HG03442 (cell line): Measurements from ENCODE around the gene MATN1.

Experiments
- ATAC-seq: cut with Tn5 transposase; IDR thresholded peaks from one replicate; pipeline ENCODE4 v1.9.1; 2021; ENCODE audit warnings: mild to moderate bottlenecking, moderate library complexity; ENCODE audit not compliant: unreplicated experiment

MATN1 gene

DNA sequence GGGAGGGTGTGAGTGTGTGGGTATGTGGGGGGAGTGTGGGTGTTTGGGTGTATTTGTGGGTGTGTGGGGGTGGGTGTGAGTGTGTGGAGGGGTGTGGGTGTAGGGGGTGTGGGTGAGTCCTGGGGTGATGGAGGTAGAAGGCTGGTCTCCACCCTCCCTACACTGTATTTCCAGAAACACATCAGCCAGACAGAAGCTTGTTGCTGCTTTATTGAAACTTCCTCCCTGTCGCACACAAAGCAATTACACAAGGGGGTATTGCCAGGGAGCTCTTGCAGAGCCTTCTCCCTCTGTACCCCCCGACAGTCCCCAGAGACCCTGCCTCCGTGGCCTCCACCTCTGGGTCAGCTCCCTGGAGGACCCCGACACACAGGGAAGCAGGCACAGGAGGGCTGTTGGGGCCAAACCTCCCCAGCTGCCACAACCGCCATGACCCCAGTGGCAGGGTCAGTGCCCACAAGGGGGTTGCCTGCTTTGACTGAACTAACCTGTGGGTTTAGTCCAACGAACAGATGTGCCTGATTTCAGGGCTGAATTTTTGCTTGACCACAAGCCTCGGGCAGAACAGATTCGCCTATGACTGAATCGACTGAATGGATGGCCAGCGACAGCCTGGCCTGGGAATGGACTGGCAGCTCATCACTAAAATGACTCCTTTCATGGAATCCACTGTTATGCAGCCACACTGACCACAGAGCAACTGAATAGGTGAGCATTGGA is 9.1 kb upstream of the MATN1 start:
- ATAC-seq = no peak

DNA sequence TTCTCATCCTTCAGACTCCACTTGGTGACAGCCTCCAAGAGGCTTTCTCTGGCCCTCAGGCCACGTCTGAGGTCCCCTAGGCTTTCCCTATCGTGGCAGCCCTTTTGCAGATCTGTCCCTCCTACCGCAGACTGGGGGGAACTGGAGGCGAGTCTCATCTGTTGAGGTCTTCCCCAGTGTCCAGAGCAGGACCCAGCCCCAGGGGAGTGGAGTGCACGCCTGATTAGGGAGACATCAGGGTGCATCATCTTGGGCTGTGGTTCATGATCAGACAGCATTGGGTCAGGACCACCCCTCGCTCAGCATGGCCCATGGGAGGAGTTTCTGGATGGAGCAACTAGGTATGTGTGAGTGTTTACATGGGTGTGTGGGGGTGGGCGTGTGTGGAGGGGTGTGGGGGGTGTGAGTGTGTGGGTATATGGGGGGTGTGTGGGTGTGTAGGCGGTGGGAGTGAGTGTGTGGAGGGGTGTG is 8.5 kb upstream of the MATN1 start:
- ATAC-seq = no peak

DNA sequence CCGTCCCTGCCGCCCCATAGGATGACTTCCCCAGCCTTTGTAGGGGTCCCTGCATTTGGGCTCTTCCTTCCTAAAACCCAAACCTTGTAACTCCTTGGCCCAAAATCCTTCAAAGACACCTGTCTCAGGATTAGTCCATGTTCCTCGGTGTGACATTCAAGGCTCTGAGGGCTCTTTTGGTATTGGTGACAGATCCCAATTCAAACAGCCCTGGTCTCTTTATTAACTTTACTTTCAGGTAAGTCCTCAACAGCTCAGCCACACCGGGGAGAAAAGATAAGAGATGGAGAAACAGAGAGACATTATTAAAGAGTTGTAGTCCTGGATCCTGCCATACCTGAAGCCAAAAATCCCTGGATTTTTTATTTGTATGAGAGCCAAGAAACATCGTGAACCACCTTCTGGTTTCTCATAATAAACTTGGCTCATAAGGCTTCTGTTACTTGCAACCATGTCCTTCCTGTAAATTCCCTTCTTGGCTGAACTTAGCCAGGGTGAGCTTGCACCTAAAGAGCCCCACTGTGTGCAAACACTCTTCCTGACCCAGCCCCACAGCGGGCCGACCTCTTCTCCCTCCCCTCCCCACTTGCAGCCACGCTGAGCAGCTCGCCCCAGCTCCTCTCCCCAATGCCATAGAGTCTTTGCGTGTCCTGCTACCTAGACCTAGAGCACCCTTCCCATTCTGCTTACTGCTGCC is 7.9 kb upstream of the MATN1 start:
- ATAC-seq = no peak

DNA sequence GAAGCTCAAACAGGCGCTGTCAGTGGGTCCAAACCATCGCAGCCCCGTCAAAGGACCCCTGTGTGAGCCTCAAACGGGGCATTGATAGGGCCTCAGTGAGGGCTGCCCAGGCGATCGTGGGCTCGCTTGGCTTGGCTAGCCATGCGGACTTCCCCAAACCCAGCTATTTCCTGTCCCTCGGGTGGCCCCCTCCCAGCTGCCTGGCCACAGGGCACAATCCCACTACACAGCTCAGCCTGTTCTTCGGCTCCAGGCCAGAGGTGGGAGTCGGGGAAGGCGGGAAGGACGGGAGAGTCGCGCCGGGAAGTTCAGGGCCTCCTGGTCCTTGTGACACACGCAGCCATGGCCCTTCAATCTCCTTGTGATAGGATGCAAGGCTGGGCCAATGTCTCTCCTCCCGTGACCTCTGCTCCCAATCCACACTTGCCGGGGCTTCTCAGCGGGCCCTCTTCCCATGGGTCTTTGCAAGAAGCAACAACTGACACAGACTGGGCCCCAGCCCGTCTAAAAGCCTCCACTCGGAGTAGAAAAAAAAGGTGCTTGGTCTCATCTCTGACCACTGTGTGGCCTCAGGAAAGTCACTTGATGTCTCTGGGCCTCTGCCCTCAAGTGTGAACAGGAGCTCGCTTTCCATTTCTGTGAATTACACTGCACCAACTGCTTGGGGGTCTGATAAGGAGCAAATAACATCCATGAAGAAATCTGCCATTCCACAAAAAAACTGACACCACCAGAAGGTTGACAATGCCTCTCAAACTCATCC is 7.1 kb upstream of the MATN1 start:
- ATAC-seq = no peak

DNA sequence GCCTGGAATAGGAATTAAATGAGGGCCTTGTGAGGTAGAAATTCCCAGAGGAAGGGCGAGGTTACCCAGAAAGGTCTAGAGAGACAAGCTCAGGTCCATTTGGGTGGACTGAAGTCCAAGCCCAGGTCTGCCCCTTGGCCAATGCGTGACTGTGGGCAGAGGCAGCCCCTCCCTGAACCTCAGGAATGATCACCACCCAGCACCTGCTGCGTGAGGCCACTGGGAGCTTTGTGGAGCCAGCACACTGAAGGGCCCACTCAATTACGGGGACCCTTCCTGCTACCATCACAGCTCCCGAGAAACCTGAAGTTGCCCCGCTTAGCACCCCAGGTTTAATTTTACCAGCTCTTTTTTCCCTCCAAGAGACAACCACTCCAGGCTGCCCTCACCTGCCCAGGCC is 6.5 kb upstream of the MATN1 start:
- no peak for ATAC-seq

DNA sequence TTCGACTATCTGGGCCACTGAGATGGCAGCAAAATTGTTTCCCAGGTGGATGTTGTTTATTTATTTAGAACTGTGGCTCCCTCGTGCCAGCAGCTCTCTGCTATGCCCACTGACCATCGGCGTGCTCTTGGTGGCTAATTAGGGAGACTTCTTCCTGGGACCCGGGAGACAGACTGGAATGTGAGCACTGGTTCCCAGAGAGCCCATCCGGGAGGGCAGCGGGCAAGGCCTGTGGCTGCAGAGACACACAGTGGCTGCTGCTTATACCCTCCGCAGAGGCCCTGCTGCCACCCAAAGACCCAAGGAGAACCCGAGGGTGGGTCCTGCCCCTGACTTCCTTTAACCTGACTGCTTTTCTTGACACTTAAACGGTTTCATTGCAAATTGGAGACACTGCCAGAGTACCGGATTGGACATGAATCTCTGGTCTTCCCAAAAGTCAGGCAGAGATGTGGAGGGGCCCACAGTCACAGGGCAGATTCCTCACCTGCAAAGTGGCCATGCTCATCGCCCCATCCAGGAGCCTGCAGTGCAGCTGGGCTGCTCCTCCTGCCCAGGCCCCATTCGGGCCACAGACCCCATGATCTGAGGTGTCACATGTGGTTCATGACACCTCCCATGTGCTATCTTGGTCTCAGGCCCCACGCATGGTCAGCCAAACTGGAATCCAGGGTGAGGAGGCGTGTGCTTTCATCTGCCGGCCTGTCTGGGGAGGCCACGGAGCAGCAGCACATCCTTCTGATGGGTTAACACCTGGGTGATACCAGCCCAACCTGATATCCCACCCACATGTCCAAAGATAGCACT is 5.7 kb upstream of the MATN1 start:
- ATAC-seq = no peak

DNA sequence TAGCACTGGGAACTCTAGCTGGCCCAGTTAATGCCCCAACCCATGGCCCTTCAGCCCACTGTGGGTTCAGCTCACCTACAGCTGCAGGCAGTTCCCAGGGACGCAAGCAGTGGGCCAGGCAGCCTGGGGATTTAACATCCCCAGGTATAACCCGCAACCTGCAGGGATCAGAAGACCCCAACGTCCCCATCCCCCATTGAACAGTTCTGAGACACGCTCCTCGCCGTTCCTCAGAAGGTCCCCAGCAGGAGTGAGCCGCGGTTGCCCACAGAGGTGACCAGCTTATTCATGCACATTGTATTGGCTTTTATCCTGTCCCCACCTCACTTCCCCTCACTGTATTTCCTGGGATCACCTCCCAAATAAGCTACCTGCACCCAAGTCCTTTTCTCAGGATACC is 5.0 kb upstream of the MATN1 start:
- no peak for ATAC-seq

DNA sequence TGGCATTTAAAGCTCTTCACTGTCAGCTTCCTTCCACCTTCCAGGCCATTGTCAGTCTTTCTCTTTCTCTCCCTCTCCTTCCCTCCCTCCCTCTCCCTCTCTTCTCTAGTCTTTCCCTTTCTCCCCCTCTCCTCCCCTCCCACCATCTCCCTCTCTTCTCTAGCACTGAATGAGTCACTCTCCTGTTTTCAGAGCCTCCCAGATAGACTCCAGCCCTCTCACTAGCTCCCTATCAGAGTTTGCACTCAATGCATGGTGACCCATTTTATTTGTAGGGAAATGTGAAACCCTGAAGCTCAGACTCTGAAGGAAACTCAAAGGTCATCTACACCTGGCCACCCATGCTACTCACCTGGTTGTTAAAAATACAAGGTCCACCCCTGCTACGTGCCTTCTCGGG is 4.4 kb upstream of the MATN1 start:
- ATAC-seq = no peak

DNA sequence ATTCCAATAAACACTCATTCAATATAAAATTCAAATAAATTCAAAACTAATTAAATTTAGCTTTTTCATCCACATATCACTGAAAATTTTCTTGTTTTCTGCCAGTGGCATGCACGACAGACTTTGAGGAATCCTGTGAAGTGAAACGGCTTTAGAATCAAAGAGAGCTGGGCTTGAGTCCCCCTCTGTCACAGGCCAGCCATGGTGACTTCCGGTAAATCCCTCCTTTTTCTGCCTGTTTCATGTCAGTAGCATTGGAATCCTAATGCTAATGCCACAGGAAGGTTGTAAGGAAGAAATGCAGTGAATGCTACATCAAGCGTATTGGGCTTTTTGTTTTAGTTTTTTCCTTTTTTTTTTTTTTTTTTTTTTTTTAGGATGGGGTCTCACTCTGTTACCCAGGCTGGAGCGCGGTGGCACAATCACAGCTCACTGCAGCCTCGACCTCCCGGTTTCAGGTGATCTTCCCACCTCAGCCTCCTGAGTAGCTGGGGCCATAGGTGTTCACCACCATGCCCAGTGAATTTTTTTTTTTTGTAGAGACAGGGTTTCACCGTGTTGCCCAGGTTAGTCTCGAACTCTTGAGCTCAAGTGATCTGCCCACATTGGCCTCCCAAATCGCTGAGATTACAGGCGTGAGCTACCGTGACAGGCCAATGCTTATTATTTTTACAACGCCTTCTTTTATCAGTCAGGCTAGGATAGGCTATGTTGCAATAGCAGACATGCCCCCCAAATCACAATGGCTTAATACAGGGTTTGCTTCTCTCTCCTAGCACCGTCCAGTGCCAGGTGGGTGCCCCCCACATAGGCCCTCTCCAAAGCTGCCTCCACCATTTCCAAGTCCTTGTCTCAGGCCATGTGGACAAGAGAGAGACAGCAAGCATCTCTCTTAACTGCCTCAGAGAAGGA is 3.6 kb upstream of the MATN1 start:
- no peak for ATAC-seq

DNA sequence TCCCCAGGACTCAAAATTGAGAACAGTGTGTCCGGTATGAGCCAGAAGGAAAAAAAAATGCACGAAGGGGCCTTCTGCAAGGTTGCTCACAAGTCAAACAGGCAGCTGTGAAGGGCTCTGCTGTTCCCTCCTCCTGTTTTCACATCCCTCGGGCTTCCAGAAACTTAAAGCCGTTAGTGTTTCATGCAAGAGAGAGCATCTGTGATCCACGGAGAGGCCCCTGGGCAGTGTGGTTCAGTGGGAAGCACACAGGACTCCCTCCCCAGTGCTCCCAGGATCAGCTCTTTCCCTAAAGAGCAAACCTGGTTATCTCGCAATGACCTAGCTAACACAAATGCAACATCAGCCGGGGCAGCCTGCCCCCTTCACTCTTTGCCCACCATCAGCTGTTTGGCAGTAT is 2.9 kb upstream of the MATN1 start:
- no peak for ATAC-seq

DNA sequence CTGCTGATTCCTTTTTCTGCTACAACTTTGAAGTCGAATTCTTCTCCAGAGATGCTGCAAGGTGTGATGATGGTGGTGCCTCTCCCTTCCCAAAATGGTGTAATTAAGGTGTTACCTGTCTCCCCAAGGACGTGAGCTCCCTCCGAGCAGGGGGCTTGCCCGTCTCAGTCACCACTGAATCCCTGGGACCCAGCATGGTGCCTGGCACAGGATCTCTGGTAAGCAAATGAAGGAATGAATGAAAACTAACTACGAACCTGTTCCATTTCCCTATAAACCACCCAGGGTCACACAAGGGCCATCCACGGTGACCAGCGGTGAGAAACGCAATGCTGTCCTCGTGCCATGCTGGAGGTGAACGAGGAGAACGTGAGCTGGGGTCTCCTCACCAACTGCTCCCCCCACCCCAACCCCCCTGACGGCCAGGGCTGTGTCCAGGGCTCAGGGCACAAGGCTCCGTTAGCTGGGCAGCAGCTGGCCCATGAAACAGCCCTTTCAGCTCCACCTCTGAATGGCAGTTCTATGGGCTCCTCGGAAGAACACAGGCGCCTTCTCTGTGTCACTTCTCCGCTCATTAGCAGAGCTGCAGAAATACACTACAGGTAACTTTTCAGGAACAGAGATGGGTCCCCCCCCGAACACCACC is 2.2 kb upstream of the MATN1 start:
- ATAC-seq = no peak

DNA sequence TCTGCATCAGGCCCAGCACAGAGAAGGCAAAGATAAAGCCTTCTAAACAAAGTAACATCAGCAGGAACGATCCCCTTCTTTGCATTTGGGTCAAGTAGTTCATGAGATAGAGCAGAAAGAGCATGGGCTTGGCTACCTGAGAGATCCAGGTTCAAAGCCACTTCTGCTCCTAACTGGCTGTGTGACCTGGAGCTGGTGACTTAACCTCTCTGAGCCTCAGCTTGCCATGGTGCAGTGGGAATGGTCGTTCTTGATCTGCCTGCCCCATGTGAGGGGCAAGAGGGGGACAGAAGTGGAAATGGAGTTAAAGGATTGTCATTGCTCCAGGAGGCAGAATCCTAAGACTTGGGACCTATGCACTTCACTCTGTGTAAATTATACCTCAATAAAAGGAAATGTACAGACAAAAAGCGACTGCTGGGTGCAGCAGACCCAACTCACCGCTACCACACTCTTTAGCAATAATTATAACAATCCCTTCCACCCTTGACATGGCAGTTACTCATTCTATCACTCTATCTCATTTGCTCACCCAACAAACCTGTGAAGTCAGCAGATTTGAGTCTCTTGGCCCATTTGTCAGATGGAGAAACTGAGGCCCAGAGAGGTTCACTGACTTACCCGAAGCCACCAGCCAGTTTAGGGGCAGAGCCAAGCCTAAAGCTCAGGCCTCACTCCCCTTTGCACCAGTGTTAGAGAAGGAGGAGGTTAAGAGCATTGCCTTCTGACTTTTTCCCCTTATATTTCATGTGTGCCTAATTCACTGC is 1.5 kb upstream of the MATN1 start:
- no peak for ATAC-seq

DNA sequence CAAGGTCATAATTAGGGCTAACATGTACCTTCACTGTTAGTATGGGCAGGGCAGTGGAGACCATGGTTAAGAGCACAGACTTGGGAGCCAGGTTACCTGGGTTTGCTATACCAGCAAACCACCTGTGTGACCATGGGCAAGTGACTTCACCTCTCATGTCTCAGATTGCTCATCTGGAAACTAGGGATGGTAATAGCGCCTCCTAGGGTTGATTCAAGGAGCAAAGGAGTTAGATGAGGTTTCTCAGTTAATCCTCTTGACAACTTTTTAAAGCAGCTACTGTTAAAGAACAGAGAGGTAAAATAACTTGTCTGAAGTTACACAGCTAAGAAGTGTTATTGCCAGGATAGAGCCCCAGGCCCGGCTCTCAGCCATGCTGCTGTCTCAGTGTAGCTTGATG is 790 bp upstream of the MATN1 start:
- ATAC-seq = no peak

DNA sequence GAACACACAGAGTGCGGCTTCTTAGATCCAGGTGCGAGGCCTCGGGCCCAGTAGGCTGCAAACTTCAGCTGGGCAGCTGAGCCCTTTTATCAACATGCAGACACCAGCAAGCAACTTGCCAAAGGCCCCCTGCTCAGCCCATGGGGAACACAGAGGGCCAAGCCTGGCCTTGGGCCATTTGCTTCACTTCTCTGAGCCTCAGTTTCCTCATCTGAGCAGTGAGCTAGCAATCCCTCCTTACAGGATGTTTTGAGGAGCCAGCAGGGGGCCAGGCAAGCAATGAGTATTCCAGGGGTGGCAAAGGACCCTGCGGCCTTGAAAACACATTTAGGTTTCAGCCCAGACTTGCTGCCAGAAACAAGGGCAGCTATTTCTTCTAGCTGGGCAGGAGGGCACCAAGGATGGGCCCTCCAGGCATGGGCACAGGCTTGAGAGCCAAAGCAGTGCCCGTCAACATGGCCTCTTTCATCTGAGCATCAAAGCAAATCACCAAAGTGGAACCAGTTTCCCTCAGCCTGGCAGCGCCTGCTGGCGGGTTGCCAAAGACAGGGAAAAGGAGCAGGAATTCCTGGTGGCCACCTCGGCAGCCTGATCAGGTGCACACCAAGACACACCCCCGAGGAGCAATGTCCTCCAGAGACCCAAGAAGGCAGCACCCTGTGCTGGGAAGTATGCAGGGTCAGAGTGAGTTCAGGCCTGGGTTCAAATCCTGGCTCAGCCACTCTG is 1.4 kb downstream of the MATN1 start:
- ATAC-seq = no peak

DNA sequence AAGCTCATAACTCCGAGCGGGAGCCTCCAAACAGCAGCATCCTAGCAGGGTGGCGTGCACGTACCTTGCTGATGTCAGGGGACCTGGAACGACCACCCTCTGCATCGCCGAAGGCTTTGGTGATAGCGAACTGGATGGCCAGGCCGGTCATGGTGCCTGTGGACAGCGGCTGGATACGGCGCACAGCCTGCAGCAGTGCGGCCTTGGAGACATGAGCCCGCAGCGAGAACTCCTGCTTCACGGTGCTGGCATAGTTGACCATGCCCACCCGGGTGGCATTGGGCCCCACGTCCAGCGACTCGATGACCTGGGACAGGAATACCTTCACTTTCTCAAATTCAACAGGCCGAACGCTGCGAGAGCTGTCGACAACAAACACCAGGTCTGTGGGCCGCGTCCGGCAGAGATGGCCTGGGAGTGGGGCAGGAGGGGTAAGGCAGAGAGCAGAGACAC is 2.0 kb downstream of the MATN1 start:
- ATAC-seq = no peak

DNA sequence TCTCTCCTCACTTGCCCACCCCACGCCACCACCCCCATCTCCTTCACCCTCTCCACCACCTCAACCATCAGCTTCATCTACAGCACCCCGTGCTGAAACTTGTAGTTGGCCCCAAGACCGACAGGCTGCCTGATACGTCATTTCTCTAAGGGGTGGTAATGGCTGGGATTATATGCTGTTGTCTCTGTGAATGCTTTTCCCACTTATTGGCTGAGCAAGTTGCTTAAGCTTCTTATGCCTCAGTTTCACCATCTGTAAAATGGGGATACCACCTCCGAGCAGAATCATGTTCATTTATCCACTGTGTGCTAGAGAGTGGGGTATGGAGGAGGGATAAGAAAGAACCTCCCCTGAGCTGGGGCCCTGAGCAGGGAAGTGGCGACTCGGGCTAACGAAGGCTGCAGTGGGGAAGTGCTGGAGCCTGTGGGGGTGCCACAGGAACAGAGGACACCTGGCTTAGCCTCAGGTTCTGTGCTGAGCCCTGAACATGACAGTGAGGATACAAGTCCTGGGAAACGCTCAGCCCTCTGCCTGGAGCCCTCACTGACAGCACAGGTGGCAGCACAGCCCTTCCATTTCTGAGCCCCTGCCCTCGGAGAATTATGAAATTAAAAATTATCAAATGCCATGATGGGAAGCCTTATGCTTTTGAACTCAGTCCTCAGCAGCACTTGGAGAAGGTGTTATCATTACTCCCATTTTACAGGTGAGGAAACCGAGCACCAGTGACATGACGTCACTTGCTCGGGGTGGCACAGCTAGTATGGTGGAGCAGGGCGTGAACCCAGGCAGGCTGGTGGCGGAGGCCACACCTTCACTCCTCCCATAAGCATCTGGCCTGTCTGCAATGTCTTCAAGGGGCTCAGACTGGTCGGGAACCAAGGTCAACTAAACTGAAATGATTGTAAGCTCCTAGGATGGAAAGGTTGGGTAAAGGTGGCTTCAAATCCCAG is 2.8 kb downstream of the MATN1 start:
- ATAC-seq = no peak
